Neural progenitor cell (in vitro differentiated cells): ENCODE results near the gene HTR7.

Experiments used
- EZH2 ChIP-seq: fragments of 200-600 bp; sonication (generic); IDR thresholded peaks from 2 replicates; pipeline ENCODE4 v1.6.1; 2017; ENCODE audit warnings: antibody characterized with exemption, mild to moderate bottlenecking, moderate library complexity
- EZH2phosphoT487 ChIP-seq: fragments of 200-600 bp; sonication (generic); IDR thresholded peaks from 2 replicates; pipeline ENCODE4 v1.6.1; 2017; ENCODE audit warnings: antibody characterized with exemption
- TF ChIP-seq, protein P1 (sequence below): fragments of 200-600 bp; sonication (generic); IDR thresholded peaks from 2 replicates; pipeline ENCODE4 v1.5.1; 2017; ENCODE audit warnings: antibody characterized with exemption, mild to moderate bottlenecking

DNA sequence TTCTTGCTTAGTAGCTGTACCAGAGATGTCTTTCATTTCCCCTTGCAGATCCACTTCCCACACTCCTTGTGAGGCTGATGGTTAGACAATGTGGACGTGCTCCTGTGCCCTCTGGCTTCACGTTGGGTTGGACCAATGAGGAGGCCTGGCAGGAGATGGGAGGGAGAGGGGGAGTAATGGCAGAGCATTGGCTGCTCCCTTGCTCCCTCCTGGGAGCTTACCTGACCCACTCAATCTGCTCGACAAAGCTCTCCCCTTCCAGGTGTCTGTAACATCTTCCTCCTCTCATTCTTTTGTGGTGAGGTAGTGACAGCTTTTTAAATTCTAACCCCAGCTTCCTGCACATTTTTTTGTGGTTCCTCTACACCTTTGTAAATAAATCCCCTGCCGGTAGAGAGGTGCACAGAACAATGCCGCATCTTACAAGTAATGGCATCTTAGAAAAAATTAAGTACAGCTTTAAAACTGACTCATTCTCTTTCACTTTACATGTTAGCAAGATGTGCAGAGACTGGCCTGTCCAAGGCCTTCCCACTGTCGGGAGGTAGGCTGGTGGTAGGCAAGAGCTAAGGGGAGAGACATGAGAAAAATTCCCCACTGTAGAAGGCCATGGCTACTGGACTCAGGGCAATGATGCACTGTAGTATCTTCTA is 134.3 kb downstream of the HTR7 start:
- TF ChIP-seq, protein P1, sequence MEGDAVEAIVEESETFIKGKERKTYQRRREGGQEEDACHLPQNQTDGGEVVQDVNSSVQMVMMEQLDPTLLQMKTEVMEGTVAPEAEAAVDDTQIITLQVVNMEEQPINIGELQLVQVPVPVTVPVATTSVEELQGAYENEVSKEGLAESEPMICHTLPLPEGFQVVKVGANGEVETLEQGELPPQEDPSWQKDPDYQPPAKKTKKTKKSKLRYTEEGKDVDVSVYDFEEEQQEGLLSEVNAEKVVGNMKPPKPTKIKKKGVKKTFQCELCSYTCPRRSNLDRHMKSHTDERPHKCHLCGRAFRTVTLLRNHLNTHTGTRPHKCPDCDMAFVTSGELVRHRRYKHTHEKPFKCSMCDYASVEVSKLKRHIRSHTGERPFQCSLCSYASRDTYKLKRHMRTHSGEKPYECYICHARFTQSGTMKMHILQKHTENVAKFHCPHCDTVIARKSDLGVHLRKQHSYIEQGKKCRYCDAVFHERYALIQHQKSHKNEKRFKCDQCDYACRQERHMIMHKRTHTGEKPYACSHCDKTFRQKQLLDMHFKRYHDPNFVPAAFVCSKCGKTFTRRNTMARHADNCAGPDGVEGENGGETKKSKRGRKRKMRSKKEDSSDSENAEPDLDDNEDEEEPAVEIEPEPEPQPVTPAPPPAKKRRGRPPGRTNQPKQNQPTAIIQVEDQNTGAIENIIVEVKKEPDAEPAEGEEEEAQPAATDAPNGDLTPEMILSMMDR: no peak
- TF ChIP-seq EZH2 (no peak), EZH2phosphoT487 (no peak)
